Stimulated activated CD8-positive, alpha-beta memory T cell treated with anti-CD3 and anti-CD28 coated beads, Interleukin-7, amount 100 ng/mL, for 24 hours (primary cell): ENCODE data around the gene CSF1.
"Not testable (repeated sequence)": the region's sequence is repeated elsewhere in the genome, so short reads cannot be mapped to it uniquely, and the experiment has no call there.

Experiments used
- DNase-seq: peaks from one replicate; pipeline ENCODE4 v3.0.0-alpha.2; 2020; ENCODE audit warnings: low read depth

The CSF1 gene

GRCh38 chr1:109910123-109910962 lies at the start of gene CSF1:
Gene CSF1, plus strand, starts transcription at chr1:109910849. Its CDS starts 175 bp downstream, at chr1:109911024.
- DNase-seq, result no peak

GRCh38 chr1:109861616-109862015 lies 49.0 kb upstream of the CSF1 start:
- not testable (repeated sequence) for DNase-seq

- no peak for DNase-seq
Measured at GRCh38 chr1:109863667-109864046, 47.0 kb upstream of the CSF1 start.

- DNase-seq, result no peak
Measured at GRCh38 chr1:109864047-109864822, 46.4 kb upstream of the CSF1 start.

GRCh38 chr1:109864930-109865612 lies 45.6 kb upstream of the CSF1 start:
- no peak for DNase-seq

- DNase-seq, result no peak
Measured at GRCh38 chr1:109866071-109866470, 44.6 kb upstream of the CSF1 start.

- no peak for DNase-seq
Measured at GRCh38 chr1:109873278-109874175, 37.1 kb upstream of the CSF1 start.

GRCh38 chr1:109874445-109874844 lies 36.2 kb upstream of the CSF1 start:
- no peak for DNase-seq

GRCh38 chr1:109875874-109876273 lies 34.8 kb upstream of the CSF1 start:
- no peak for DNase-seq

GRCh38 chr1:109876617-109877316 lies 33.9 kb upstream of the CSF1 start:
- no peak for DNase-seq

GRCh38 chr1:109877317-109877771 lies 33.3 kb upstream of the CSF1 start:
- no peak for DNase-seq

GRCh38 chr1:109877776-109878175 lies 32.9 kb upstream of the CSF1 start:
- no peak for DNase-seq

GRCh38 chr1:109878531-109879104 lies 32.0 kb upstream of the CSF1 start:
- no peak for DNase-seq

- DNase-seq, result not testable (repeated sequence)
Measured at GRCh38 chr1:109879371-109879770, 31.3 kb upstream of the CSF1 start.

- no peak for DNase-seq
Measured at GRCh38 chr1:109879881-109880525, 30.6 kb upstream of the CSF1 start.

GRCh38 chr1:109880971-109881894 lies 29.4 kb upstream of the CSF1 start:
- no peak for DNase-seq

GRCh38 chr1:109881906-109882287 lies 28.8 kb upstream of the CSF1 start:
- DNase-seq, result no peak

- DNase-seq, result no peak
Measured at GRCh38 chr1:109882288-109883245, 28.1 kb upstream of the CSF1 start.
